Heart right ventricle (tissue), 16 donors: Measurements from ENCODE around the gene APOL6. TPM values are rescaled to one million over a fixed set of nuclear protein-coding genes. Genes with fewer than 3 reads are reported as not detected.
"Not testable (repeated sequence)": the region's sequence is repeated elsewhere in the genome, so short reads cannot be mapped to it uniquely, and the experiment has no call there.

Experiments used
- ATAC-seq, 8 donors: fragments of 200-7000 bp; cut with Tn5 transposase; one replicate each; pipeline ENCODE4 v1.9.1; 2020; ENCODE audit warnings: mild to moderate bottlenecking in 8 of 8, moderate library complexity in 8 of 8, moderate number of reproducible peaks in 1 of 8
- DNase-seq, 2 donors: peaks; one replicate each; pipeline ENCODE4 v3.0.0-alpha.2; 2020
- H3K27ac ChIP-seq, 10 donors: fragments of 200-600 bp; sonication (generic) in 2 of 10; one replicate each; pipeline versions ENCODE4 v1.5.0 to v1.8.0; 2020 to 2022; ENCODE audit warnings: mild to moderate bottlenecking in 3 of 10
- H3K27me3 ChIP-seq, 7 donors: fragments of 200-600 bp; one replicate each; pipeline ENCODE4 v1.8.0; 2021 to 2022; ENCODE audit warnings: mild to moderate bottlenecking in 2 of 7
- H3K36me3 ChIP-seq, 9 donors: fragments of 200-600 bp; sonication (generic) in 1 of 9; one replicate each; pipeline versions ENCODE4 v1.5.0 to v1.8.0; 2020 to 2022; ENCODE audit warnings: mild to moderate bottlenecking in 2 of 9
- H3K4me1 ChIP-seq, 9 donors: fragments of 200-600 bp; sonication (generic) in 1 of 9; one replicate each; pipeline versions ENCODE4 v1.5.0 to v1.8.0; 2020 to 2022; ENCODE audit warnings: mild to moderate bottlenecking in 4 of 9
- H3K4me3 ChIP-seq, 10 donors: fragments of 200-600 bp; sonication (generic) in 2 of 10; one replicate each; pipeline versions ENCODE4 v1.5.0 to v1.8.0; 2020 to 2022; ENCODE audit warnings: mild to moderate bottlenecking in 7 of 10, moderate library complexity in 2 of 10
- H3K9me3 ChIP-seq, 11 donors: fragments of 200-600 bp in 10 of 11; sonication (generic) in 2 of 11; one replicate each; pipeline versions ENCODE4 v1.5.0 to v1.8.0; 2013 to 2022; ENCODE audit warnings: mild to moderate bottlenecking in 2 of 11, control low read depth in 1 of 11, moderate library complexity in 1 of 11
- WGBS, 2 donors: extraction: QIAGEN DNeasy Blood & Tissue Kit; methylation state at CpG; one replicate each; pipeline ENCODE4 v1.1.7; 2013; ENCODE audit warnings: inconsistent platforms in 1 of 2; 5-methylcytosine and 5-hydroxymethylcytosine counted together
- intact Hi-C, 10 donors: fragments of 100-400 bp; cut with DNase I; formaldehyde crosslinking; loops; one replicate each; pipeline versions ENCODE4 v1.11.1 to v1.14.2; 2022
- polyA plus RNA-seq, 2 donors: library from polyadenylated mRNA; stranded (reverse); fragments of 200-250 nt; gene quantifications; one replicate each; pipeline ENCODE4 v1.2.3, GENCODE V29; 2013
- total RNA-seq, 10 donors: library from RNA; stranded (reverse); fragmentation: NEBNext Ultra II Directional in 3 of 10; extraction: Animal tissue kit (Norgen Biotek cat#: 25700) in 3 of 10; gene quantifications; one replicate each; pipeline versions ENCODE4 v1.2.1 to v1.2.4, GENCODE V29; 2021 to 2023
- TF ChIP-seq, protein P1 (sequence below), 9 donors: fragments of 200-600 bp; sonication (generic) in 2 of 9; IDR thresholded peaks; one replicate each; pipeline versions ENCODE4 v1.5.0 to v1.8.0; 2021 to 2022; ENCODE audit warnings: antibody characterized with exemption in 9 of 9, mild to moderate bottlenecking in 5 of 9, moderate library complexity in 1 of 9
- donor health status: Arrhythmogenic right ventricular cardiomyopathy.
- donor health status: ischemic (EF 13 %, LVEDD 7.1; RV severe dilation, severe dysfunction).
- donor health status: healthy with polysubstance abuse.
- donor health status: DM: no; HTN: yes; CAD: no.
- donor health status: DM: no; HTN: no; CAD: no.
- donor health status: ischemic (EF 25% LVEDD 6.9; RV normal size, moderate dysfunction).
- donor health status: ischemic (EF 25% LVEDD 5.7; RV mildly dilated, moderate dysfunction).
- donor health status: healthy.
- donor health status: DM: yes; HTN: yes; CAD: no.
- donor health status: Ischemic cardiomyopathy.
- donor health status: ischemic (EF 35%, LVEDD 5.7; RV mildly dilated, moderate dysfunction).
- donor health status: nonischemic (EF 11% LVEDD 7.7; RV severe dilation, severe dysfunction).
- donor health status: DM: yes; HTN: yes; CAD: no.
- donor health status: PGD.
- donor health status: ischemic (EF 29% LVEDD 5.4; RV normal size, mild dysfunction).
- donor health status: nonischemic (EF 23%, LVEDD 6.1; RV moderate dilation, normal function).

Gene APOL6
- total and polyA plus RNA-seq, 12 donors = 1.7 to 51.9 (median 7.6) TPM

DNA sequence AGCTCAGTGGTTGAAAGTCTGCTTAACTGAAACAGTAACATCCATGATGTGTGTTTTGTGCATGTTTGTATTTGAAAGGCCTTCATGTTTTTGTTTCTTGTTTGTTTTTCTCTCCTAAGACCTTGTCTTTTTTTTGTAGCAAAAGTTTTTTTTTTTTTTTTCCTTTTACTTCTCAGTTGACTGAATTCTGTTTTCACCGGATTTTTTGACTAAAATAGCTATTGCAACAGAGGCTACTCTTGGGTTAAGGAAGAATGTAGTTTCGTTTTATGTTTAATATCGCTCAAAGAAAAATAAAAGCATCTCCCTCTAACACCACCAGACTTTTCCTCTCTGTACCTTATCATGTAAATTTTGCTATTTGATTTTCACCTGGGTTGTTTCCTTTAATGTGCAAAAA, 15.1 kb downstream of the APOL6 start:
- H3K4me3 ChIP-seq = peak overlapping the region in 6 of 10 donors; percentile 4 to 26 (median 10)
- 50 to 58% methylated on average over 3 of the region's 3 CpGs for WGBS, 2 donors
- intact Hi-C loops = no loop called here
- H3K27ac ChIP-seq = peak overlapping the region in 7 of 10 donors; percentile 25 to 69 (median 38)
- H3K27me3 ChIP-seq = no peaks in the 10 kb centered on the region
- H3K9me3 ChIP-seq = peaks cover 0 to 28% (median 10%) of the 10 kb centered on the region in 11 donors
- ATAC-seq (no peak), DNase-seq (no peak)
- H3K36me3 ChIP-seq = peaks cover 0 to 81% (median 19%) of the 10 kb centered on the region in 9 donors
- peaks cover 0 to 48% (median 12%) of the 10 kb centered on the region in 9 donors for H3K4me1 ChIP-seq
- TF ChIP-seq, protein P1, sequence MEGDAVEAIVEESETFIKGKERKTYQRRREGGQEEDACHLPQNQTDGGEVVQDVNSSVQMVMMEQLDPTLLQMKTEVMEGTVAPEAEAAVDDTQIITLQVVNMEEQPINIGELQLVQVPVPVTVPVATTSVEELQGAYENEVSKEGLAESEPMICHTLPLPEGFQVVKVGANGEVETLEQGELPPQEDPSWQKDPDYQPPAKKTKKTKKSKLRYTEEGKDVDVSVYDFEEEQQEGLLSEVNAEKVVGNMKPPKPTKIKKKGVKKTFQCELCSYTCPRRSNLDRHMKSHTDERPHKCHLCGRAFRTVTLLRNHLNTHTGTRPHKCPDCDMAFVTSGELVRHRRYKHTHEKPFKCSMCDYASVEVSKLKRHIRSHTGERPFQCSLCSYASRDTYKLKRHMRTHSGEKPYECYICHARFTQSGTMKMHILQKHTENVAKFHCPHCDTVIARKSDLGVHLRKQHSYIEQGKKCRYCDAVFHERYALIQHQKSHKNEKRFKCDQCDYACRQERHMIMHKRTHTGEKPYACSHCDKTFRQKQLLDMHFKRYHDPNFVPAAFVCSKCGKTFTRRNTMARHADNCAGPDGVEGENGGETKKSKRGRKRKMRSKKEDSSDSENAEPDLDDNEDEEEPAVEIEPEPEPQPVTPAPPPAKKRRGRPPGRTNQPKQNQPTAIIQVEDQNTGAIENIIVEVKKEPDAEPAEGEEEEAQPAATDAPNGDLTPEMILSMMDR (IDR thresholded peaks at IDR 0.05) = no peak

DNA sequence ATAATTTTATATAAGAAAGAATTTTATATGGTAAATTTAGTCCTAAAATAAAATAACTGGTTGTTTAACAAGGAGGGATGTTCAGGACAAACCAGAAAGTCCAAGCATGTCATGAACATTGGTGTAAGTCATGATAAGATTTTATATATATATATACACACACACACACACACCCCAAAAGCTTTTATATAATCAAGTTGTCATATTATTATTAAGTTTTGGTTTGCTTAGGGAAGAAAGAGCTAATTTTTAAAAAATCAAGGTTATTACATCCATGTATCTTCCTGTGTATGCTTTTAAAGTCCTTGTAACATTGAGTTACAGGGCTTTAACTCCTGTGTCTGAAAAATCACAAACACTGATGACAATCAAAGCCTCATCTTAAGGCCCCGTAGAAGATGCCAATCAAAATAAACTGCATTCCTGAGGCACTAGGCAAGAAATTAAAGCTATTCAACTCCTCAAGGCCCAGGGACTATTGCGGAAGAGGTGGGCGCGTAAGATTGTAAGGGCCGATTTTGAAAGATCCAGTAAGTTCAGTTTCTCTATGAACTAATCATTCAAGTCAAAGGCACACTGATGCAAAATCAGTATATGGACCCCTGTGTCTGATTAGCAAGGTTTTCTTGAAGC, 16.8 kb downstream of the APOL6 start:
- WGBS, 2 donors = 95 to 96% methylated on average over 5 of the region's 5 CpGs
- Histone ChIP-seq H3K27ac (no peak overlapping the region), H3K36me3 (peaks cover 0 to 64% (median 8%) of the 10 kb centered on the region in 9 donors), H3K4me3 (no peak overlapping the region), H3K9me3 (peaks cover 0 to 28% (median 10%) of the 10 kb centered on the region in 11 donors), H3K27me3 (no peaks in the 10 kb centered on the region), H3K4me1 (peaks cover 0 to 41% (median 12%) of the 10 kb centered on the region in 9 donors)
- TF ChIP-seq, protein P1 (IDR thresholded peaks at IDR 0.05) = no peak
- DNase-seq (no peak), ATAC-seq (no peak)
- intact Hi-C loops = no loop called here

GRCh38 chr22:35666699-35667098, 18.5 kb downstream of the APOL6 start:
- Histone ChIP-seq H3K36me3 (peaks cover 0 to 48% (median 5%) of the 10 kb centered on the region in 9 donors), H3K4me1 (peaks cover 0 to 25% (median 12%) of the 10 kb centered on the region in 9 donors), H3K9me3 (peaks cover 0 to 28% (median 10%) of the 10 kb centered on the region in 11 donors)
- H3K27me3 ChIP-seq, DNase-seq, H3K4me3 ChIP-seq, intact Hi-C loops, H3K27ac ChIP-seq, ATAC-seq: not testable (repeated sequence)
- 91 to 97% methylated on average over 1 of the region's 1 CpG for WGBS, 2 donors

DNA sequence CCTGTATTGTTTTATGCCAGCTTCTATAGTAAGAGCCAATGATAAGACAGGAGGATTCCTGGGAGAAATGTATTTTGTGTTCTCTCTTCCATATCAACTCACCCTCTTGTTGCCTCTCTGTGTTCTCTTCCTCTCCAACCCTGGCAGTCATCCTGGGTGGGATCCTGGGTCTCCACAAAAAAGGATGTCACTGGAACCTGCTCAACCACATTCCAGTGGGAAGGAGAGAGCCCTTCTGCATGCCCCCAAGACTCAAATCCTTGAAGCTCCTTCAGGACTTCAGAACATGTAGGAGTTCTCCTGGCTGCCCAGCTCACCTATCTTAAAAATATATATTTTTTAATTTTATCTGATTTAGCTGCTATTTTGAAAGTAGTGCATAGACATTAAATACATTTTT, 26.1 kb downstream of the APOL6 start:
- Histone ChIP-seq H3K4me1 (peaks cover 0 to 7% (median 0%) of the 10 kb centered on the region in 9 donors), H3K27ac (no peak overlapping the region), H3K9me3 (peaks cover 0 to 12% (median 0%) of the 10 kb centered on the region in 11 donors), H3K27me3 (no peaks in the 10 kb centered on the region), H3K36me3 (no peaks in the 10 kb centered on the region), H3K4me3 (no peak overlapping the region)
- ATAC-seq = no peak
- intact Hi-C loops = no loop called here
- TF ChIP-seq, protein P1 (IDR thresholded peaks at IDR 0.05) = no peak
- no peak for DNase-seq

GRCh38 chr22:35676065-35676464, 27.8 kb downstream of the APOL6 start:
- H3K4me1 ChIP-seq, H3K36me3 ChIP-seq, DNase-seq, H3K27ac ChIP-seq, H3K27me3 ChIP-seq, ATAC-seq, H3K4me3 ChIP-seq, intact Hi-C loops: not testable (repeated sequence)
- peaks cover 0 to 13% (median 0%) of the 10 kb centered on the region in 11 donors for H3K9me3 ChIP-seq
- 45 to 56% methylated on average over 1 of the region's 1 CpG for WGBS, 2 donors
